Panc1 (cell line): ENCODE data around the gene HPN.

Experiments
- TF ChIP-seq, protein P1 (sequence below), 2 experiments: IDR thresholded peaks; 2 replicates each; pipeline ENCODE4 v1.6.1; 2011 to 2012; ENCODE audit warnings: low read depth in 2 of 2, control low read depth in 1 of 2, low read length in 1 of 2, mild to moderate bottlenecking in 1 of 2, moderate library complexity in 1 of 2; ENCODE audit not compliant: insufficient read depth in 1 of 2
- TF ChIP-seq, protein P2 (sequence below): fragments of 450-650 bp; IDR thresholded peaks from 2 replicates; pipeline ENCODE4 v1.5.1; 2017; ENCODE audit warnings: mild to moderate bottlenecking

DNA sequence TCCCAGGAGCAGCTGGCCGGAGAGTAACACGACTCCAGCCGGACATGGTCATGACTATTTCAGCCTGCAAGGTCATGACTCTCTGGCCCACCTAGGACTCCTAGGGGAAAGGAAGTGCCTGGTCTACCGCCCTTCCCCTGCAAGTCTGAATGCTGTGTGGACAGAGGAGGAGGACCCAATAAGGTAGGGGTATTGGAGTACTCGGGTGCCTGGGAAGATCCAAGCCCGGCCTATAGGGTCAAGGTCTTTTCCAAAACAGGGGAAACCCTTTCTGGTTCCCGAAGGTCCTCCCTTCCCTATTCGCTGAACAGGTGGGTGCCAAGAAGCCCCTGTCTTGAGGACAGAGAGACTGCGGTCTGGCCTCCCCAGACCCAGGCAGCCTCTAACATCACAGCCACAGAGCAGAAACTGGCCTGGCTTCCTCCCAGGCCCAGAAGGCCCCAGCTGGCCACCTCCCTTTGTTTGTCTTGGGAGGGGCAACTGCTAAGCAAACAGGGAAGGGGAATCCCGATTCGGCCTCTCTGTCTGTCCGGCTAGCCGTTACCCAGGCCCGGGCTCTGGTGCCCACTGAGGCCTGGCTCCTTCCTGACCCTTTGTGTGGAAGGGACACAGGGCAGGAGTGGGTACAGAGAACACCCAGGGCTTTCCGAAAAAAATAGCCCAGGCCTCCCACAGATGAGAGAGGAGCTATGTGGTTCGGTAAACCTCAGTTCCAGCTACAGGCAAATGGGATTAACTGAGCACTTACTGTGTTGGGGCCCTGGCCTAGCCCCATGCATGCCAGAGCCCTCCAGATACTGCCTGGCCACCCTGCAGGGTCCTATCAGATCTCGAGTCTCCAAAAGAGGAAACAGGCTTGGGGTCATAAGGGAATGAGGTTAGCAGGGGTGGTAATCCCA, 46.6 kb upstream of the HPN start:
- TF ChIP-seq, protein P1, sequence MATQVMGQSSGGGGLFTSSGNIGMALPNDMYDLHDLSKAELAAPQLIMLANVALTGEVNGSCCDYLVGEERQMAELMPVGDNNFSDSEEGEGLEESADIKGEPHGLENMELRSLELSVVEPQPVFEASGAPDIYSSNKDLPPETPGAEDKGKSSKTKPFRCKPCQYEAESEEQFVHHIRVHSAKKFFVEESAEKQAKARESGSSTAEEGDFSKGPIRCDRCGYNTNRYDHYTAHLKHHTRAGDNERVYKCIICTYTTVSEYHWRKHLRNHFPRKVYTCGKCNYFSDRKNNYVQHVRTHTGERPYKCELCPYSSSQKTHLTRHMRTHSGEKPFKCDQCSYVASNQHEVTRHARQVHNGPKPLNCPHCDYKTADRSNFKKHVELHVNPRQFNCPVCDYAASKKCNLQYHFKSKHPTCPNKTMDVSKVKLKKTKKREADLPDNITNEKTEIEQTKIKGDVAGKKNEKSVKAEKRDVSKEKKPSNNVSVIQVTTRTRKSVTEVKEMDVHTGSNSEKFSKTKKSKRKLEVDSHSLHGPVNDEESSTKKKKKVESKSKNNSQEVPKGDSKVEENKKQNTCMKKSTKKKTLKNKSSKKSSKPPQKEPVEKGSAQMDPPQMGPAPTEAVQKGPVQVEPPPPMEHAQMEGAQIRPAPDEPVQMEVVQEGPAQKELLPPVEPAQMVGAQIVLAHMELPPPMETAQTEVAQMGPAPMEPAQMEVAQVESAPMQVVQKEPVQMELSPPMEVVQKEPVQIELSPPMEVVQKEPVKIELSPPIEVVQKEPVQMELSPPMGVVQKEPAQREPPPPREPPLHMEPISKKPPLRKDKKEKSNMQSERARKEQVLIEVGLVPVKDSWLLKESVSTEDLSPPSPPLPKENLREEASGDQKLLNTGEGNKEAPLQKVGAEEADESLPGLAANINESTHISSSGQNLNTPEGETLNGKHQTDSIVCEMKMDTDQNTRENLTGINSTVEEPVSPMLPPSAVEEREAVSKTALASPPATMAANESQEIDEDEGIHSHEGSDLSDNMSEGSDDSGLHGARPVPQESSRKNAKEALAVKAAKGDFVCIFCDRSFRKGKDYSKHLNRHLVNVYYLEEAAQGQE (IDR thresholded peaks at IDR 0.05; ENCODE audit: insufficient read depth in 1 of 2, low read depth in 2 of 2, low read length in 1 of 2) = no peak
- TF ChIP-seq, protein P2, sequence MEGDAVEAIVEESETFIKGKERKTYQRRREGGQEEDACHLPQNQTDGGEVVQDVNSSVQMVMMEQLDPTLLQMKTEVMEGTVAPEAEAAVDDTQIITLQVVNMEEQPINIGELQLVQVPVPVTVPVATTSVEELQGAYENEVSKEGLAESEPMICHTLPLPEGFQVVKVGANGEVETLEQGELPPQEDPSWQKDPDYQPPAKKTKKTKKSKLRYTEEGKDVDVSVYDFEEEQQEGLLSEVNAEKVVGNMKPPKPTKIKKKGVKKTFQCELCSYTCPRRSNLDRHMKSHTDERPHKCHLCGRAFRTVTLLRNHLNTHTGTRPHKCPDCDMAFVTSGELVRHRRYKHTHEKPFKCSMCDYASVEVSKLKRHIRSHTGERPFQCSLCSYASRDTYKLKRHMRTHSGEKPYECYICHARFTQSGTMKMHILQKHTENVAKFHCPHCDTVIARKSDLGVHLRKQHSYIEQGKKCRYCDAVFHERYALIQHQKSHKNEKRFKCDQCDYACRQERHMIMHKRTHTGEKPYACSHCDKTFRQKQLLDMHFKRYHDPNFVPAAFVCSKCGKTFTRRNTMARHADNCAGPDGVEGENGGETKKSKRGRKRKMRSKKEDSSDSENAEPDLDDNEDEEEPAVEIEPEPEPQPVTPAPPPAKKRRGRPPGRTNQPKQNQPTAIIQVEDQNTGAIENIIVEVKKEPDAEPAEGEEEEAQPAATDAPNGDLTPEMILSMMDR = no peak
